ENCODE measurements around the gene LRRC27.

The LRRC27 gene

DNA sequence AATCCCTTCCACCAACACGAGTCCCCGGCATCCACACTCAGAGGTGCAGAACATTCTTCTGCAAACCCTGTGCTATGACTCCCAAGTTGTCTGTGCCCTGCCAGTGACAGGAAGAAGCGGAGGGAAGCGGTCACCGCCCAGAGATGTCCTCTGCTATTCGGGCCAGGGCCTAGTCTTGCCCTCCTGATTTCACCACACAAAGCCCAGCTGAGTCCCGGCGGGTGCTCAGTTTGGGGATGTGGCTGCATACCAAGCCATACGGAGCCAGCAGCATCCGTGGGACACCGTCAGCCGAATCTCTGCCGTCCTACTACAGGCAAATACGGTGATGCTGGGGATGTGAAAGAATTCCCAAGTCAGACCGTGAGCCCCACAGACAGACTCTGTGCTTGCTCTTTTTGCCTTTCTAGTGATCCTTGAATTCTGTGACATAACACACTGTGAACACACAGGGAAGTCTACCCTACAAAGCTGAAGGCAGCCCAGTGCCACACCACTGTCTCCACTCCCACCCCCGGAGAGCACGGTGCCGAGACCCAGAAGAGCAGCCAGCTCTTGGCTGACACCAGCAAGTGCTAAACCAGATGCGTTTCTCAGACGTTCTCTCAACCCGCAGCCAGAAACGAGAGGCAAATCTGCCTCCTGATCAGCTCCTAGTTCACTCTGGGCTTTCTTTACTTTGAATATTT is 26.2 kb upstream of the LRRC27 start:
- TF ChIP-seq TAF1 (IDR thresholded peaks at IDR 0.05; ENCODE audit: low read depth) (no peak), RAD21 (IDR thresholded peaks at IDR 0.05; ENCODE audit: low read depth) (no peak), TEAD4 (IDR thresholded peaks at IDR 0.05) (no peak), MAX (IDR thresholded peaks at IDR 0.05) (no peak), EGR1 (IDR thresholded peaks at IDR 0.05) (no peak), CEBPB (IDR thresholded peaks at IDR 0.05) (no peak)

DNA sequence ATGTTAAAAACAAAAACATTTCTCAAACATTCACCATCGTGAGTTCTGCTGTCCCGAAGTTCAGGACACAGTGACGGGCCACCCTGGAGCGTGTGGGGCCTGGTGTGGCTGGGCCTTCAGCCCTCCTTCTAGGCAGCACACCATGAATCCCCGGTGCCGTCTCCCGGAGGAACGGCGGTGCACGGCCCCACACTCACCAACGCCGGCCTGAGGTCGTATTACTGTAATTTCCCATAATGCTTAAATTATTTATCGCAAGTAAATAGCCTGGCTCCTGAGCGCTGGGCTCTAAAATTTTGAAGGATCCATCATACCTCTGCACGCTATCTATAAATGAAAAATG is 25.7 kb upstream of the LRRC27 start:
- no peak for TF ChIP-seq FOXM1 (IDR thresholded peaks at IDR 0.05; ENCODE audit: borderline replicate concordance, low read depth)
- TF ChIP-seq TCF12 (IDR thresholded peaks at IDR 0.05; ENCODE audit: low read depth) = no peak
- TF ChIP-seq TAF1 (IDR thresholded peaks at IDR 0.05; ENCODE audit: low read depth) = no peak
- TF ChIP-seq CREB1 (IDR thresholded peaks at IDR 0.05; ENCODE audit: low read depth) = no peak
- no peak for TF ChIP-seq CEBPB (IDR thresholded peaks at IDR 0.05)
- no peak for TF ChIP-seq NFIC (IDR thresholded peaks at IDR 0.05)
- TF ChIP-seq ZBTB7A (IDR thresholded peaks at IDR 0.05; ENCODE audit: low read depth) = no peak
- no peak for TF ChIP-seq REST (IDR thresholded peaks at IDR 0.05; ENCODE audit: low read depth)
- TF ChIP-seq EGR1 (IDR thresholded peaks at IDR 0.05) = no peak
- TF ChIP-seq EP300 (IDR thresholded peaks at IDR 0.05; ENCODE audit: borderline replicate concordance) = no peak
- no peak for TF ChIP-seq TEAD4 (IDR thresholded peaks at IDR 0.05)
- TF ChIP-seq RAD21 (IDR thresholded peaks at IDR 0.05; ENCODE audit: low read depth) = no peak
- TF ChIP-seq, protein P1, sequence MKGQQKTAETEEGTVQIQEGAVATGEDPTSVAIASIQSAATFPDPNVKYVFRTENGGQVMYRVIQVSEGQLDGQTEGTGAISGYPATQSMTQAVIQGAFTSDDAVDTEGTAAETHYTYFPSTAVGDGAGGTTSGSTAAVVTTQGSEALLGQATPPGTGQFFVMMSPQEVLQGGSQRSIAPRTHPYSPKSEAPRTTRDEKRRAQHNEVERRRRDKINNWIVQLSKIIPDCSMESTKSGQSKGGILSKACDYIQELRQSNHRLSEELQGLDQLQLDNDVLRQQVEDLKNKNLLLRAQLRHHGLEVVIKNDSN (IDR thresholded peaks at IDR 0.05) = no peak
- TF ChIP-seq YY1 (IDR thresholded peaks at IDR 0.05; ENCODE audit: low read depth) = no peak

GRCh38 chr10:132306864-132307751 is 24.9 kb upstream of the LRRC27 start:
- TF ChIP-seq TEAD4 (IDR thresholded peaks at IDR 0.05) (no peak), EP300 (IDR thresholded peaks at IDR 0.05; ENCODE audit: borderline replicate concordance) (no peak), MAX (IDR thresholded peaks at IDR 0.05) (peak; percentile 63), TAF1 (IDR thresholded peaks at IDR 0.05; ENCODE audit: low read depth) (no peak), FOXM1 (IDR thresholded peaks at IDR 0.05; ENCODE audit: borderline replicate concordance, low read depth) (no peak), CEBPB (IDR thresholded peaks at IDR 0.05) (no peak), RAD21 (IDR thresholded peaks at IDR 0.05; ENCODE audit: low read depth) (no peak; the same call in 1 of the 2 replicates), CREB1 (IDR thresholded peaks at IDR 0.05; ENCODE audit: low read depth) (no peak), TCF12 (IDR thresholded peaks at IDR 0.05; ENCODE audit: low read depth) (no peak), ZBTB7A (IDR thresholded peaks at IDR 0.05; ENCODE audit: low read depth) (peak; percentile 61; the same call in 1 of the 2 replicates), YY1 (IDR thresholded peaks at IDR 0.05; ENCODE audit: low read depth) (no peak)
- TF ChIP-seq, protein P1 (IDR thresholded peaks at IDR 0.05) = no peak

- no peak for TF ChIP-seq FOXM1 (IDR thresholded peaks at IDR 0.05; ENCODE audit: borderline replicate concordance, low read depth)
- peak; percentile 21; the same call in 1 of the 2 replicates for TF ChIP-seq NFIC (IDR thresholded peaks at IDR 0.05)
Measured at GRCh38 chr10:132307823-132308586, 24.0 kb upstream of the LRRC27 start, which contains the start of gene STK32C. Gene STK32C (minus strand): TSS chr10:132307950. CDS start chr10:132307833, 117 bp downstream.

- TF ChIP-seq MAX (IDR thresholded peaks at IDR 0.05) = peak; percentile 95
- TF ChIP-seq TAF1 (IDR thresholded peaks at IDR 0.05; ENCODE audit: low read depth) = 0 out of 2 replicates have a peak, but pooled peaks have one; percentile 44
- TF ChIP-seq, protein P1 (IDR thresholded peaks at IDR 0.05) = peak; percentile 44; the same call in 1 of the 2 replicates
- TF ChIP-seq TCF12 (IDR thresholded peaks at IDR 0.05; ENCODE audit: low read depth) = no peak
Measured at GRCh38 chr10:132308587-132309470, 23.2 kb upstream of the LRRC27 start.
